Measurements from ENCODE around the gene SLC44A4.

SLC44A4 gene

DNA sequence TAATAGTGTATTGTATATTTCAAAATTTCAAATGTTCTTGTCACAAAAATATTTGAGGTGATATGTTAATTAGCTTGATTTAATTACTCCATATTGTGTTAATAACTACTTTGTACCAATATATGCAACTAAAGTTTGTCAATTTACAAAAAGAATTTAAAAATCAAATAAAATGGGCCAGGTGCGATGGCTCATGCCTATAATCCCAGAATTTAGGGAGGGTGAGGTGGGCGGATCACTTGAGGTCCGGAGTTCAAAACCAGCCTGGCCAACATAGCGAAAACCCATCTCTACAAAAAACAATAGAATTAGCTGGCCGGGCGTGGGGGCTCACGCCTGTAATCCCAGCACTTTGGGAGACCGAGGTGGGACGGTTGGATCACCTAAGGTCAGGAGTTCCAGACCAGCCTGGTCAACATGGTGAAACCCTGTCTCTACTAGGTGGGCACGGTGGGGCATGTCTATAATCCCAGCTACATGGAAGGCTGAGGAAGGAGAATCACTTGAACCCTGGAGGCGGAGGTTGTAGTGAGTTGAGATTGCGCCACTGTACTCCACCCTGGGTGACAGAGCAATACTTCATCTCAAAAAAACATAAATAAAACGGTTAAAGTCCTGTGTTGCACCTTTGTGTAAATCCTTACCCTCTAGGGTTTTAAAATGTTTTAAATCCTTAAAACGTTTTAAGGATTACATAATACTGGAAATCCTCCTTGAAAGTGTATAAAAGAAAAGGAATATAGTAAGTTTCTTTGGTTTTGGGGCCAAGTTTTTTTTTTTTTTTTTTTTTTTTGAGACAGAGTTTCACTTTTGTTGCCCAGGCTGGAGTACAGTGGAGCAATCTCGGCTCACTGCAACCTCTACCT is 47.2 kb downstream of the SLC44A4 start:
- peaks cover 6 to 32% of the 10 kb centered on the region in 2 experiments; a peak in 2 of 3 replicates for H3K36me3 ChIP-seq (ENCODE audit: control insufficient read depth in 2 of 2, insufficient read depth in 1 of 2, low read length in 2 of 2)
- POLR2A ChIA-PET = interaction anchor here (0.6 to 8.1 kb wide), 19 partner anchors 9 to 297 kb away, joined by 3 to 93 read pairs (median 8); partner anchors contain the start of genes ATF6B, CLIC1, DDX39B and GPANK1
- CTCF ChIA-PET = interaction anchor here (0.6 to 4.4 kb wide), 17 partner anchors 13 to 1242 kb away, joined by 3 to 18 read pairs (median 5); partner anchors contain the start of genes EHMT2, HLA-DPA1, LSM2 and VARS1
- H3K4me1 ChIP-seq (ENCODE audit: control insufficient read depth, insufficient read depth, low read length) = peaks cover 3% of the 10 kb centered on the region
- no peaks in the 10 kb centered on the region for H3K9me3 ChIP-seq (ENCODE audit: control insufficient read depth, insufficient read depth, low read depth, low read length)
- peak overlapping the region; percentile 64 for H3K4me3 ChIP-seq (ENCODE audit: low read depth, low read length)
- H3K27ac ChIP-seq (ENCODE audit: extremely low read depth, low read depth, low read length) = peak overlapping the region; percentile 36; the same call in 1 of the 2 replicates
- TF ChIP-seq, protein P1, sequence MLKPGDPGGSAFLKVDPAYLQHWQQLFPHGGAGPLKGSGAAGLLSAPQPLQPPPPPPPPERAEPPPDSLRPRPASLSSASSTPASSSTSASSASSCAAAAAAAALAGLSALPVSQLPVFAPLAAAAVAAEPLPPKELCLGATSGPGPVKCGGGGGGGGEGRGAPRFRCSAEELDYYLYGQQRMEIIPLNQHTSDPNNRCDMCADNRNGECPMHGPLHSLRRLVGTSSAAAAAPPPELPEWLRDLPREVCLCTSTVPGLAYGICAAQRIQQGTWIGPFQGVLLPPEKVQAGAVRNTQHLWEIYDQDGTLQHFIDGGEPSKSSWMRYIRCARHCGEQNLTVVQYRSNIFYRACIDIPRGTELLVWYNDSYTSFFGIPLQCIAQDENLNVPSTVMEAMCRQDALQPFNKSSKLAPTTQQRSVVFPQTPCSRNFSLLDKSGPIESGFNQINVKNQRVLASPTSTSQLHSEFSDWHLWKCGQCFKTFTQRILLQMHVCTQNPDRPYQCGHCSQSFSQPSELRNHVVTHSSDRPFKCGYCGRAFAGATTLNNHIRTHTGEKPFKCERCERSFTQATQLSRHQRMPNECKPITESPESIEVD (tag by site-specific recombination; IDR thresholded peaks at IDR 0.05) = peak; percentile 97
- TF ChIP-seq ZNF23 (tag by site-specific recombination; IDR thresholded peaks at IDR 0.05; ENCODE audit: borderline replicate concordance) (no peak), INSM2 (tag by site-specific recombination; IDR thresholded peaks at IDR 0.05) (0 out of 2 replicates have a peak, but pooled peaks have one; percentile 20), PRDM10 (tag by site-specific recombination; IDR thresholded peaks at IDR 0.05) (no peak), ZNF274 (IDR thresholded peaks at IDR 0.05; ENCODE audit: low read length) (no peak), ZNF274 (tag by site-specific recombination; IDR thresholded peaks at IDR 0.05; ENCODE audit: borderline replicate concordance) (no peak), PRDM1 (tag by site-specific recombination; IDR thresholded peaks at IDR 0.05) (peak; percentile 61), ZNF184 (tag by site-specific recombination; IDR thresholded peaks at IDR 0.05) (no peak), GLIS1 (tag by site-specific recombination; IDR thresholded peaks at IDR 0.05) (no peak), SCRT2 (tag by site-specific recombination; IDR thresholded peaks at IDR 0.05) (no peak), ZNF580 (tag by site-specific recombination; IDR thresholded peaks at IDR 0.05) (0 out of 2 replicates have a peak, but pooled peaks have one; percentile 26), GLIS2 (tag by site-specific recombination; IDR thresholded peaks at IDR 0.05) (no peak), ZNF645 (tag by site-specific recombination; IDR thresholded peaks at IDR 0.05) (no peak), ZFHX2 (tag by site-specific recombination; conservative IDR thresholded peaks at IDR 0.05) (peak; percentile 62), ZNF561 (tag by site-specific recombination; IDR thresholded peaks at IDR 0.05; ENCODE audit: borderline replicate concordance) (peak; percentile 39; the same call in 1 of the 2 replicates), ZNF585B (tag by site-specific recombination; IDR thresholded peaks at IDR 0.05) (no peak), ZNF335 (tag by site-specific recombination; conservative IDR thresholded peaks at IDR 0.05) (no peak), ZNF214 (tag by site-specific recombination; IDR thresholded peaks at IDR 0.05; ENCODE audit: borderline replicate concordance) (no peak), ZNF660 (tag by site-specific recombination; IDR thresholded peaks at IDR 0.05) (no peak), ZNF621 (tag by site-specific recombination; IDR thresholded peaks at IDR 0.05) (no peak), ZNF639 (tag by site-specific recombination; IDR thresholded peaks at IDR 0.05) (0 out of 2 replicates have a peak, but pooled peaks have one; percentile 16), GLI4 (tag by site-specific recombination; IDR thresholded peaks at IDR 0.05) (no peak), WT1 (tag by site-specific recombination; IDR thresholded peaks at IDR 0.05) (peak; percentile 74)
- TF ChIP-seq, protein P2, sequence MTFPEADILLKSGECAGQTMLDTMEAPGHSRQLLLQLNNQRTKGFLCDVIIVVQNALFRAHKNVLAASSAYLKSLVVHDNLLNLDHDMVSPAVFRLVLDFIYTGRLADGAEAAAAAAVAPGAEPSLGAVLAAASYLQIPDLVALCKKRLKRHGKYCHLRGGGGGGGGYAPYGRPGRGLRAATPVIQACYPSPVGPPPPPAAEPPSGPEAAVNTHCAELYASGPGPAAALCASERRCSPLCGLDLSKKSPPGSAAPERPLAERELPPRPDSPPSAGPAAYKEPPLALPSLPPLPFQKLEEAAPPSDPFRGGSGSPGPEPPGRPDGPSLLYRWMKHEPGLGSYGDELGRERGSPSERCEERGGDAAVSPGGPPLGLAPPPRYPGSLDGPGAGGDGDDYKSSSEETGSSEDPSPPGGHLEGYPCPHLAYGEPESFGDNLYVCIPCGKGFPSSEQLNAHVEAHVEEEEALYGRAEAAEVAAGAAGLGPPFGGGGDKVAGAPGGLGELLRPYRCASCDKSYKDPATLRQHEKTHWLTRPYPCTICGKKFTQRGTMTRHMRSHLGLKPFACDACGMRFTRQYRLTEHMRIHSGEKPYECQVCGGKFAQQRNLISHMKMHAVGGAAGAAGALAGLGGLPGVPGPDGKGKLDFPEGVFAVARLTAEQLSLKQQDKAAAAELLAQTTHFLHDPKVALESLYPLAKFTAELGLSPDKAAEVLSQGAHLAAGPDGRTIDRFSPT (tag by site-specific recombination; IDR thresholded peaks at IDR 0.05) = peak; percentile 86
